ENCODE data around the gene GOLT1A.

GRCh38 chr1:204218552-204218951 is 4.8 kb upstream of the GOLT1A start:
- TF ChIP-seq USF2 (IDR thresholded peaks at IDR 0.05) = no peak
- no peak for TF ChIP-seq POLR2A (IDR thresholded peaks at IDR 0.05; ENCODE audit: low read length)
- no peak for TF ChIP-seq CTCF (IDR thresholded peaks at IDR 0.05)
- TF ChIP-seq EP300 (IDR thresholded peaks at IDR 0.05) = no peak
- TF ChIP-seq KDM5A (IDR thresholded peaks at IDR 0.05) = no peak
- no peak for TF ChIP-seq REST (IDR thresholded peaks at IDR 0.05)
- TF ChIP-seq ZNF302 (CRISPR knock-in tag; IDR thresholded peaks at IDR 0.05) = no peak
- no peak for TF ChIP-seq CEBPB (IDR thresholded peaks at IDR 0.05)
- TF ChIP-seq POLR2AphosphoS2 (conservative IDR thresholded peaks at IDR 0.05; ENCODE audit: low read length) = no peak
- no peak for TF ChIP-seq SMC3 (IDR thresholded peaks at IDR 0.05)
- no peak for TF ChIP-seq MAX (IDR thresholded peaks at IDR 0.05)
- no peak for TF ChIP-seq MAFK (IDR thresholded peaks at IDR 0.05; ENCODE audit: partially characterized antibody)

Measured in A549 (cell line).